K562 (cell line): ENCODE data around the gene CENPQ. TPM values are rescaled to one million over a fixed set of nuclear protein-coding genes. Genes with fewer than 3 reads are reported as not detected.
A peak's percentile ranks its signal among the peaks of the same experiment; 100 is the strongest.

Source experiments
- ARID2 ChIP-seq: fragments of 450-650 bp; IDR thresholded peaks from 2 replicates; pipeline ENCODE4 v1.6.1; 2017; ENCODE audit warnings: antibody characterized with exemption, mild to moderate bottlenecking
- ARNT ChIP-seq, 2 experiments: fragments of 450-650 bp; IDR thresholded peaks; 2 replicates each; pipeline ENCODE4 v1.6.1; 2016; ENCODE audit warnings: mild to moderate bottlenecking in 1 of 2
- ILK ChIP-seq: fragments of 450-650 bp; IDR thresholded peaks from 2 replicates; pipeline ENCODE4 v1.6.1; 2016; ENCODE audit warnings: missing genetic modification characterization, low read depth, mild to moderate bottlenecking, missing compliant biosample characterization, moderate library complexity, borderline replicate concordance
- SP1 ChIP-seq: sonication (generic); formaldehyde crosslinking; IDR thresholded peaks from 2 replicates; pipeline ENCODE4 v1.8.1; 2022; ENCODE audit warnings: mild to moderate bottlenecking, missing genetic modification reagents
- ZBTB1 ChIP-seq: sonication (generic); formaldehyde crosslinking; IDR thresholded peaks from 2 replicates; pipeline ENCODE4 v1.8.1; 2023; ENCODE audit warnings: missing genetic modification reagents, low read depth, mild to moderate bottlenecking, borderline replicate concordance
- ZNF146 ChIP-seq: IDR thresholded peaks from one replicate; pipeline ENCODE4 v1.6.1; 2018; ENCODE audit warnings: missing compliant biosample characterization; ENCODE audit not compliant: unreplicated experiment
- ZNF175 ChIP-seq: fragments of 200-800 bp; sonication (Bioruptor generic); IDR thresholded peaks from 2 replicates; pipeline ENCODE4 v1.6.1; 2016; ENCODE audit warnings: low read depth, mild to moderate bottlenecking, missing genetic modification characterization, missing compliant biosample characterization
- ZNF316 ChIP-seq: fragments of 450-650 bp; IDR thresholded peaks from 2 replicates; pipeline ENCODE4 v1.6.1; 2016
- ZNF551 ChIP-seq: fragments of 250-450 bp; sonication (Bioruptor Pico); IDR thresholded peaks from 2 replicates; pipeline ENCODE4 v1.5.0; 2021; ENCODE audit warnings: mild to moderate bottlenecking, moderate library complexity
- polyA plus RNA-seq, 8 experiments: library from polyadenylated mRNA; depleted of rRNA in 4 of 8; stranded (reverse) in 5 of 8; unstranded in 3 of 8; fragments of >200 nt; fragmentation: Nextera tagmentation in 2 of 8; fragmentation: Illumina TruSeq in 1 of 8; extraction: Ambion mirVana in 2 of 8; extraction: Trizol in 1 of 8; gene quantifications; 2 replicates each; pipeline versions ENCODE4 v1.2.1 to v1.2.3, GENCODE V29; 2011 to 2014; ENCODE audit warnings: inconsistent platforms in 1 of 8, missing spikeins in 1 of 8
- total RNA-seq, 7 experiments: library from RNA; depleted of rRNA in 6 of 7; stranded (reverse); fragments of >200 nt in 6 of 7; fragmentation: Illumina TruSeq in 2 of 7; extraction: Trizol in 2 of 7; gene quantifications; 2 replicates each; pipeline versions ENCODE4 v1.2.1 to v1.2.3, GENCODE V29; 2011 to 2021; ENCODE audit warnings: low replicate concordance in 1 of 7
- TF ChIP-seq, protein P1 (sequence below): fragments of 150-350 bp; IDR thresholded peaks from 2 replicates; pipeline ENCODE4 v1.6.1; 2014; ENCODE audit warnings: low read depth, mild to moderate bottlenecking, low read length, borderline replicate concordance
- TF ChIP-seq, protein P2 (sequence below), 2 experiments: fragments of 450-650 bp; IDR thresholded peaks; 2 replicates each; pipeline ENCODE4 v1.6.1; 2018; ENCODE audit warnings: mild to moderate bottlenecking in 2 of 2, low read depth in 1 of 2; ENCODE audit not compliant: partially characterized antibody in 2 of 2
- TF ChIP-seq, protein P3 (sequence below), 2 experiments: fragments of 450-650 bp; IDR thresholded peaks; 2 replicates each; pipeline ENCODE4 v1.6.1; 2016
- TF ChIP-seq, protein P4 (sequence below): fragments of 250-450 bp; sonication (Bioruptor Pico); IDR thresholded peaks from 2 replicates; pipeline ENCODE4 v1.8.0; 2022; ENCODE audit warnings: moderate library complexity, mild to moderate bottlenecking, inconsistent platforms
- TF ChIP-seq, protein P5 (sequence below): fragments of 450-650 bp; IDR thresholded peaks from 2 replicates; pipeline ENCODE4 v1.6.1; 2016; ENCODE audit warnings: mild to moderate bottlenecking

The CENPQ gene
- total and polyA plus RNA-seq, 9 of the 15 experiments (the other 6 are each of a cell fraction or from before 2014, with no cell fraction given), result 12.7 to 48.3 (median 26.4) TPM

DNA sequence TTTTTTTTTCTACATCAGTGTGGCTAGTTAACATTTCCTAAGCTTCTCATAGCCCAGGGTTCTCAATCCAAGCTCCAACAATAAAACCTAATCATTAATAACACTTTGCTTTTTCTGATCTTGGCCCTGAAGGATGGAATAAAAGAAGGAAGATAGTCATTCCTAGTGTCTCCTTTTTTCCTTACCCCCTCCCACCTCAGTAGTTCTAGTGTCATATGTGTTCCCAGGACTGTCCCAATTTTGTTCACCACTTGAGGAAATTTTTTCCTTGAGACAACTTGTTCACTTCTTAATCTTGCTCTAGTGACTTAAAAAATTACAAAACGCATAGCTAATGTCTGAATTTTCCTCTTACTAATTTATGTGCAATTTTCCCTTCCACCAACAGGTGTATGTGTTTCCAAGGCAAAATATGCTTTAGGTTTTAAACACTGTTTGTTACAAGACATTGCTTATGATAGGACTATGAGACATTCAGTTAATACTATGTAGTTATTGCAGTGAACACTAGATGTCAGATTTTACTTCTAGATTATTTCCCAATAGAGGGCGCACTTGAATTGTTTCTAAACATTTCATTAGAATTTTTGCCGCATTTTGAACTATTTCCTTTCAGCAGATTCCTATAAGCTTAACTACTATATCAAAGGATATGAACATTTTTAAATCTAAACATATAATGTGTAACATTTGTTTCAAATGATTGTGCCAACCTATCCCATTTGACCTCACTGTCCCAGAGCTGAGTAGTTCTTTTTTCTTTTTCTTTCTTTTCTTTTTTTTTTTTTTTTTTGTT, 68.8 kb downstream of the CENPQ start (continued):
- TF ChIP-seq, protein P1, sequence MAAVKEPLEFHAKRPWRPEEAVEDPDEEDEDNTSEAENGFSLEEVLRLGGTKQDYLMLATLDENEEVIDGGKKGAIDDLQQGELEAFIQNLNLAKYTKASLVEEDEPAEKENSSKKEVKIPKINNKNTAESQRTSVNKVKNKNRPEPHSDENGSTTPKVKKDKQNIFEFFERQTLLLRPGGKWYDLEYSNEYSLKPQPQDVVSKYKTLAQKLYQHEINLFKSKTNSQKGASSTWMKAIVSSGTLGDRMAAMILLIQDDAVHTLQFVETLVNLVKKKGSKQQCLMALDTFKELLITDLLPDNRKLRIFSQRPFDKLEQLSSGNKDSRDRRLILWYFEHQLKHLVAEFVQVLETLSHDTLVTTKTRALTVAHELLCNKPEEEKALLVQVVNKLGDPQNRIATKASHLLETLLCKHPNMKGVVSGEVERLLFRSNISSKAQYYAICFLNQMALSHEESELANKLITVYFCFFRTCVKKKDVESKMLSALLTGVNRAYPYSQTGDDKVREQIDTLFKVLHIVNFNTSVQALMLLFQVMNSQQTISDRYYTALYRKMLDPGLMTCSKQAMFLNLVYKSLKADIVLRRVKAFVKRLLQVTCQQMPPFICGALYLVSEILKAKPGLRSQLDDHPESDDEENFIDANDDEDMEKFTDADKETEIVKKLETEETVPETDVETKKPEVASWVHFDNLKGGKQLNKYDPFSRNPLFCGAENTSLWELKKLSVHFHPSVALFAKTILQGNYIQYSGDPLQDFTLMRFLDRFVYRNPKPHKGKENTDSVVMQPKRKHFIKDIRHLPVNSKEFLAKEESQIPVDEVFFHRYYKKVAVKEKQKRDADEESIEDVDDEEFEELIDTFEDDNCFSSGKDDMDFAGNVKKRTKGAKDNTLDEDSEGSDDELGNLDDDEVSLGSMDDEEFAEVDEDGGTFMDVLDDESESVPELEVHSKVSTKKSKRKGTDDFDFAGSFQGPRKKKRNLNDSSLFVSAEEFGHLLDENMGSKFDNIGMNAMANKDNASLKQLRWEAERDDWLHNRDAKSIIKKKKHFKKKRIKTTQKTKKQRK, result no peak
- TF ChIP-seq ILK (tag) (no peak), SP1 (no peak), ZBTB1 (CRISPR knock-in tag) (no peak), ZNF175 (CRISPR knock-in tag) (no peak), ARID2 (peak; percentile 80), ZNF551 (CRISPR knock-in tag) (no peak), ZNF146 (CRISPR knock-in tag) (no peak), ARNT (IDR thresholded peaks at IDR 0.05) (0 out of 4 replicates have a peak, but pooled peaks of 1 of the 2 experiments have one; percentile 52), ZNF316 (peak; percentile 8; the same call in 1 of the 2 replicates)
- TF ChIP-seq, protein P2, sequence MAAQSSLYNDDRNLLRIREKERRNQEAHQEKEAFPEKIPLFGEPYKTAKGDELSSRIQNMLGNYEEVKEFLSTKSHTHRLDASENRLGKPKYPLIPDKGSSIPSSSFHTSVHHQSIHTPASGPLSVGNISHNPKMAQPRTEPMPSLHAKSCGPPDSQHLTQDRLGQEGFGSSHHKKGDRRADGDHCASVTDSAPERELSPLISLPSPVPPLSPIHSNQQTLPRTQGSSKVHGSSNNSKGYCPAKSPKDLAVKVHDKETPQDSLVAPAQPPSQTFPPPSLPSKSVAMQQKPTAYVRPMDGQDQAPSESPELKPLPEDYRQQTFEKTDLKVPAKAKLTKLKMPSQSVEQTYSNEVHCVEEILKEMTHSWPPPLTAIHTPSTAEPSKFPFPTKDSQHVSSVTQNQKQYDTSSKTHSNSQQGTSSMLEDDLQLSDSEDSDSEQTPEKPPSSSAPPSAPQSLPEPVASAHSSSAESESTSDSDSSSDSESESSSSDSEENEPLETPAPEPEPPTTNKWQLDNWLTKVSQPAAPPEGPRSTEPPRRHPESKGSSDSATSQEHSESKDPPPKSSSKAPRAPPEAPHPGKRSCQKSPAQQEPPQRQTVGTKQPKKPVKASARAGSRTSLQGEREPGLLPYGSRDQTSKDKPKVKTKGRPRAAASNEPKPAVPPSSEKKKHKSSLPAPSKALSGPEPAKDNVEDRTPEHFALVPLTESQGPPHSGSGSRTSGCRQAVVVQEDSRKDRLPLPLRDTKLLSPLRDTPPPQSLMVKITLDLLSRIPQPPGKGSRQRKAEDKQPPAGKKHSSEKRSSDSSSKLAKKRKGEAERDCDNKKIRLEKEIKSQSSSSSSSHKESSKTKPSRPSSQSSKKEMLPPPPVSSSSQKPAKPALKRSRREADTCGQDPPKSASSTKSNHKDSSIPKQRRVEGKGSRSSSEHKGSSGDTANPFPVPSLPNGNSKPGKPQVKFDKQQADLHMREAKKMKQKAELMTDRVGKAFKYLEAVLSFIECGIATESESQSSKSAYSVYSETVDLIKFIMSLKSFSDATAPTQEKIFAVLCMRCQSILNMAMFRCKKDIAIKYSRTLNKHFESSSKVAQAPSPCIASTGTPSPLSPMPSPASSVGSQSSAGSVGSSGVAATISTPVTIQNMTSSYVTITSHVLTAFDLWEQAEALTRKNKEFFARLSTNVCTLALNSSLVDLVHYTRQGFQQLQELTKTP (IDR thresholded peaks at IDR 0.05; ENCODE audit: low read depth in 1 of 2, partially characterized antibody in 2 of 2), result no peak
- TF ChIP-seq, protein P3, sequence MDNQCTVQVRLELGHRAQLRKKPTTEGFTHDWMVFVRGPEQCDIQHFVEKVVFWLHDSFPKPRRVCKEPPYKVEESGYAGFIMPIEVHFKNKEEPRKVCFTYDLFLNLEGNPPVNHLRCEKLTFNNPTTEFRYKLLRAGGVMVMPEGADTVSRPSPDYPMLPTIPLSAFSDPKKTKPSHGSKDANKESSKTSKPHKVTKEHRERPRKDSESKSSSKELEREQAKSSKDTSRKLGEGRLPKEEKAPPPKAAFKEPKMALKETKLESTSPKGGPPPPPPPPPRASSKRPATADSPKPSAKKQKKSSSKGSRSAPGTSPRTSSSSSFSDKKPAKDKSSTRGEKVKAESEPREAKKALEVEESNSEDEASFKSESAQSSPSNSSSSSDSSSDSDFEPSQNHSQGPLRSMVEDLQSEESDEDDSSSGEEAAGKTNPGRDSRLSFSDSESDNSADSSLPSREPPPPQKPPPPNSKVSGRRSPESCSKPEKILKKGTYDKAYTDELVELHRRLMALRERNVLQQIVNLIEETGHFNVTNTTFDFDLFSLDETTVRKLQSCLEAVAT (IDR thresholded peaks at IDR 0.05), result peak in 1 of 2 experiments; percentile 81; a peak in 2 of 4 replicates
- TF ChIP-seq, protein P4, sequence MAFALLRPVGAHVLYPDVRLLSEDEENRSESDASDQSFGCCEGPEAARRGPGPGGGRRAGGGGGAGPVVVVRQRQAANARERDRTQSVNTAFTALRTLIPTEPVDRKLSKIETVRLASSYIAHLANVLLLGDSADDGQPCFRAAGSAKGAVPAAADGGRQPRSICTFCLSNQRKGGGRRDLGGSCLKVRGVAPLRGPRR (CRISPR knock-in tag), result no peak
- TF ChIP-seq, protein P5, sequence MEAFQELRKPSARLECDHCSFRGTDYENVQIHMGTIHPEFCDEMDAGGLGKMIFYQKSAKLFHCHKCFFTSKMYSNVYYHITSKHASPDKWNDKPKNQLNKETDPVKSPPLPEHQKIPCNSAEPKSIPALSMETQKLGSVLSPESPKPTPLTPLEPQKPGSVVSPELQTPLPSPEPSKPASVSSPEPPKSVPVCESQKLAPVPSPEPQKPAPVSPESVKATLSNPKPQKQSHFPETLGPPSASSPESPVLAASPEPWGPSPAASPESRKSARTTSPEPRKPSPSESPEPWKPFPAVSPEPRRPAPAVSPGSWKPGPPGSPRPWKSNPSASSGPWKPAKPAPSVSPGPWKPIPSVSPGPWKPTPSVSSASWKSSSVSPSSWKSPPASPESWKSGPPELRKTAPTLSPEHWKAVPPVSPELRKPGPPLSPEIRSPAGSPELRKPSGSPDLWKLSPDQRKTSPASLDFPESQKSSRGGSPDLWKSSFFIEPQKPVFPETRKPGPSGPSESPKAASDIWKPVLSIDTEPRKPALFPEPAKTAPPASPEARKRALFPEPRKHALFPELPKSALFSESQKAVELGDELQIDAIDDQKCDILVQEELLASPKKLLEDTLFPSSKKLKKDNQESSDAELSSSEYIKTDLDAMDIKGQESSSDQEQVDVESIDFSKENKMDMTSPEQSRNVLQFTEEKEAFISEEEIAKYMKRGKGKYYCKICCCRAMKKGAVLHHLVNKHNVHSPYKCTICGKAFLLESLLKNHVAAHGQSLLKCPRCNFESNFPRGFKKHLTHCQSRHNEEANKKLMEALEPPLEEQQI, result peak; percentile 83
